Measurements from ENCODE around the gene NDUFS2.

The NDUFS2 gene

DNA sequence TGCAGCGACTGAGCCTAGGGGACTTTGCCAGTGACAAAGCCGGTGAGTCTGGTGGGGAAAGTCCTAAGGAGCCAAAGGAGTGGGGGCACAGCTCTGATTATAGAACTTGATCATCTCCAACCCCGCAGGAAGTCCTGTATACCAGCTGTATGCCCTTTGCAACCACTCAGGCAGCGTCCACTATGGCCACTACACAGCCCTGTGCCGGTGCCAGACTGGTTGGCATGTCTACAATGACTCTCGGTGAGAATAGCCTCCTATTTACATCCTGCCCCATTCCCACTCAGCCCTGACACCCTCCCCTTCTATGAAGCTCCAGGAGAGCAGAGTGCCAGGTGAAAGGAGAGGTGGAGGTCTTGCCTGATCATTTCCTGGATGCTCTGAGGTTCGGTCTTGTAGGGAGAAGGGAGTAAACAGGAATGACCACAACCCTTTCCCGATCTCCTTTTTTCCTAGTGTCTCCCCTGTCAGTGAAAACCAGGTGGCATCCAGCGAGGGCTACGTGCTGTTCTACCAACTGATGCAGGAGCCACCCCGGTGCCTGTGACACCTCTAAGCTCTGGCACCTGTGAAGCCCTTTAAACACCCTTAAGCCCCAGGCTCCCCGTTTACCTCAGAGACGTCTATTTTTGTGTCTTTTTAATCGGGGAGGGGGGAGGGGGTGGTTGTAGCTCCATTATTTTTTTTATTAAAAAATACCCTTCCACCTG lies 37.1 kb upstream of the NDUFS2 start:
- no peak for DNase-seq (ENCODE audit: extremely low spot score)
- CTCF ChIA-PET, result interaction anchor here (0.5 to 1.7 kb wide), 10 partner anchors 10 to 418 kb away, joined by 3 to 7 read pairs (median 3); partner anchors contain the start of gene UFC1
- TF ChIP-seq FOXA1 (IDR thresholded peaks at IDR 0.05) (no peak), CTBP1 (IDR thresholded peaks at IDR 0.05; ENCODE audit: borderline replicate concordance) (no peak), SUZ12 (IDR thresholded peaks at IDR 0.05) (no peak), SP1 (IDR thresholded peaks at IDR 0.05) (no peak), FOXK2 (IDR thresholded peaks at IDR 0.05) (no peak)
- POLR2A ChIA-PET, result interaction anchor here (0.8 to 3.8 kb wide), 10 partner anchors 7 to 119 kb away, joined by 3 to 19 read pairs (median 8); partner anchors contain the start of genes B4GALT3, DEDD, NDUFS2 and NIT1

DNA sequence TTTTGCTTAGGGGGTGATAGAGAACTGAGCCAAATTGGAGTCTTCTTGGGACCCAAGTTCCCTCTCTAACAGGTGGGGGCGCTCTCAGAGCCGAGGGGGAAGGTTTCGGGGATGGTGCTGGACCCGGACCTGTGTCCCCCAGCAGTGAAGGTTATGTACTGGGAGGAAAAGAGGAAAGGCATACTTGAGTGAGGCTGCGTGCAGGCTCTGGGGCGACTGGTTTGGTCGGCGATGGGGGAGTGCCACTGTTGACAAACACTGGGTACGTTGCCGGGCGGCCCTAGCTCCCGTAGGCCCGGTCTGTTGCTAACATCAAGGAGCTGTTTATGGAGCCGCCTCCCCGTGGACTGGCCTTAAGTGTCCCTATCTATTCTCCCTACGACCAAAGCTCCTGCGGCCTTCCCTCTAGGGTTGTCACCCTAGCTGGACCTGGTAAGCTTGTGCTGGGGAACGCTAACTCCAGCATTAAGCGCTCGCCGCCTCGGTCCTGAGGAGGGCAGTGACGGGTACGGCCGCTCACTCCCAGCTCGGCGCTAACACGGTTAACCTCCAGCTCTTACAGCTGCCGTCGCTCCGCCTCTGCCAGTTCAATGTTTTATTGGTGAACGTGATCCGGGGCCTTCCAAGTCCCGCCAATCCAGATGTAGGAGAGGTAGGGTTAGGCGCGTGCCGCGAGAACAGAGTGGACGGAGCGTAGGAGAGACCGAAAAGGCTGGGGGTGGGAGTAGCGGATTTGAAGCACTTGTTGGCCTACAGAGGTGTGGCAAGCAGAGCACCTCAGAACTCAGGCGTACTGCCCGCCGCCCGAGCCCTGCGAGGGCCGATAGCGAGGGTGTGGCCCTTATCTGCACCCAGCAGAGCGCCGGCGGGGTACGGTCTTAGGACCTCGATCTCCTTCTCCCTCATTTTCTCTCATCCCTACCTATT lies 36.2 kb upstream of the NDUFS2 start, which contains the start of gene PPOX:
PPOX (plus strand) TSS at position 685 of the 927 bp plus-strand sequence. CDS start 422 bp downstream, outside the sequence.
- ChIA-PET POLR2A (interaction anchor here (0.8 to 3.8 kb wide), 11 partner anchors 8 to 148 kb away, joined by 3 to 19 read pairs (median 8); partner anchors contain the start of genes B4GALT3, DEDD, NDUFS2 and NIT1), CTCF (interaction anchor here (0.7 to 2.1 kb wide), 13 partner anchors 9 to 168 kb away, joined by 3 to 7 read pairs (median 4); partner anchors contain the start of genes NDUFS2, UFC1 and USF1)
- TF ChIP-seq FOXK2 (IDR thresholded peaks at IDR 0.05), result no peak
- TF ChIP-seq HDGF (IDR thresholded peaks at IDR 0.05; ENCODE audit: borderline replicate concordance), result no peak; the same call in 1 of the 2 replicates
- peak; percentile 98 for TF ChIP-seq L3MBTL2 (conservative IDR thresholded peaks at IDR 0.05)
- no peak for TF ChIP-seq CTBP1 (IDR thresholded peaks at IDR 0.05; ENCODE audit: borderline replicate concordance)
- peak; percentile 77; the same call in 1 of the 2 replicates for TF ChIP-seq PKNOX1 (IDR thresholded peaks at IDR 0.05)
- peak; percentile 90 for DNase-seq (ENCODE audit: extremely low spot score)

DNA sequence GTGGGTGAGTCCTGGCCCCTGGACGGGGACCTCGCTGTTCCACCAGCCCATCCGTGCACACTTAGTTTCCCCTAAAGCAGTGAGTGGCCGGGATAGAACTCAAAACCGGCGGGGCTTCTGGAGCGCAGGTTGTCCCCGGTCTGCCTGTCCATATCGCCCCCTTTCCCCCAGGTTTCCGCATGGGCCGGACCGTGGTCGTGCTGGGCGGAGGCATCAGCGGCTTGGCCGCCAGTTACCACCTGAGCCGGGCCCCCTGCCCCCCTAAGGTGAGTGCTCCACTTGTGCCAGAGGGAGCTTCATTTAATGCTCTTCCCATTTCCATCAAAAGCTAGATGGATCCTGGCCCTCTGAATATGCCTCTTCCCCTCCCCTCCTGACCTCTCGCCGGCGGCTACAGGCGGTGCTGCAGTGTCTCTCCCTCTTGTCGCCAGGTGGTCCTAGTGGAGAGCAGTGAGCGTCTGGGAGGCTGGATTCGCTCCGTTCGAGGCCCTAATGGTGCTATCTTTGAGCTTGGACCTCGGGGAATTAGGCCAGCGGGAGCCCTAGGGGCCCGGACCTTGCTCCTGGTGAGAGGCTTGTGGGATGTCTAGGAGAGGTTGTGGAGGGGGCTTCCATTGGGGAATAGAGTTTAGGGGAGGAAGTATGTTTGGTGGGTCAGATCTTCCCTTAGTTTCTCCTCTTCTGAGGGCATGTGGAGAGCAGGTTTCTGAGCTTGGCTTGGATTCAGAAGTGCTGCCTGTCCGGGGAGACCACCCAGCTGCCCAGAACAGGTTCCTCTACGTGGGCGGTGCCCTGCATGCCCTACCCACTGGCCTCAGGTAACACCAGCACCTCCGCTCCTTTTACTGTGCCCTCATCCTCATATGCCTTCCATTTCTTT lies 35.3 kb upstream of the NDUFS2 start:
- DNase-seq (ENCODE audit: extremely low spot score), result peak; percentile 45
- CTCF ChIA-PET, result interaction anchor here (0.7 to 2.1 kb wide), 6 partner anchors 9 to 169 kb away, joined by 3 to 7 read pairs (median 4); partner anchors contain the start of genes NDUFS2 and USF1
- POLR2A ChIA-PET, result interaction anchor here (1.0 to 3.8 kb wide), 12 partner anchors 9 to 147 kb away, joined by 3 to 19 read pairs (median 7); partner anchors contain the start of genes B4GALT3, DEDD, NDUFS2 and NIT1
- TF ChIP-seq L3MBTL2 (conservative IDR thresholded peaks at IDR 0.05) (peak; percentile 35; the same call in 1 of the 2 replicates), ARNT (IDR thresholded peaks at IDR 0.05) (no peak)

- ChIA-PET CTCF (no interaction called here), POLR2A (no interaction called here)
- DNase-seq (ENCODE audit: extremely low spot score), result no peak
- TF ChIP-seq NFRKB (IDR thresholded peaks at IDR 0.05), result no peak
Measured at GRCh38 chr1:161168906-161169305, 33.3 kb upstream of the NDUFS2 start.

DNA sequence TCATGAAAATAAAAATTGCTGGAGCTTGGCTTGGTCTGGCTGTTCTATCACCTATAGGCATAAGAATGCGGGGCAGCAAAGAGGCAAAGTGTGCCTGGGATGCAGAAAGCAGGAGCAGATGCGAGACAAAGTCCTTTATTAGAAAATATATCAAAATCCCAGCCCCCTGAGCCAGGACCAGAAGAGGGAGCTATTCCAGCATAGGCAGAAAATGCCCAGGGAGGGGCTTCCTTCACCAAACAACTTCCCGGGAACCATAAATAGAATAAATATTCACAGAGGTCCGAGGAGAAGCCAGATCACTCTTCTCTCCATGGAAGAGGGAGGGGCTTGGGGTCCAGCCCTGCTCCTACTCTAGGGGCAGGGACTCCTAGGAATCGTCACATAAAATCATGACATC lies 31.0 kb upstream of the NDUFS2 start:
- ChIA-PET POLR2A (interaction anchor here (1.6 kb wide), 1 partner anchor 219 kb away, joined by 3 read pairs; no protein-coding TSS in a partner anchor), CTCF (no interaction called here)
- TF ChIP-seq L3MBTL2 (conservative IDR thresholded peaks at IDR 0.05) (no peak), PKNOX1 (IDR thresholded peaks at IDR 0.05) (no peak), ELF4 (IDR thresholded peaks at IDR 0.05) (no peak), SUZ12 (IDR thresholded peaks at IDR 0.05) (no peak), CTBP1 (IDR thresholded peaks at IDR 0.05; ENCODE audit: borderline replicate concordance) (no peak), NFRKB (IDR thresholded peaks at IDR 0.05) (no peak), ZNF384 (IDR thresholded peaks at IDR 0.05) (no peak), FOXK2 (IDR thresholded peaks at IDR 0.05) (no peak), HDGF (IDR thresholded peaks at IDR 0.05; ENCODE audit: borderline replicate concordance) (no peak), BHLHE40 (IDR thresholded peaks at IDR 0.05; ENCODE audit: borderline replicate concordance) (no peak), LEF1 (IDR thresholded peaks at IDR 0.05; ENCODE audit: borderline replicate concordance) (no peak), FOXM1 (IDR thresholded peaks at IDR 0.05; ENCODE audit: borderline replicate concordance) (no peak), FOXA1 (IDR thresholded peaks at IDR 0.05) (no peak)
- no peak for DNase-seq (ENCODE audit: extremely low spot score)

DNA sequence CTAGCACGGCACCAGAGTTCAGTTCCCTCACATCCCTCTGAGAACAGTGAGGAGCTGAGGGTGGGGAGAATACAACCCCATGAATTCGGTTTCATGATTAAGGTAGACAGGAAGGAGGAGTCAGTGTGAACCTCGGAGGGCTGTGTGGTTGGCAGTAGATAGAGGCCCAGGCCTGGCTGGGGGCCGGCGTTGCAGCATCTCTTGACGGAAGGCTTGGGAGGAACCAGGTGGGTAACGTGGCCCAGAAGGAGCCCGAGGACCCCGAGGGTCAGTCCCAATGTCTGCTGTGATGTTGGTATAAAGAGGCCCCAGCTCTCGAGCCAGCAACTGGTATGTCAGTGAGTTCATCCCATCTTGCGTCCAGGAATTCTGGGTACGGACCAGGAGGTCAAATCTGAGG lies 30.5 kb upstream of the NDUFS2 start:
- DNase-seq (ENCODE audit: extremely low spot score), result no peak
- POLR2A ChIA-PET, result interaction anchor here (1.6 kb wide), 1 partner anchor 218 kb away, joined by 3 read pairs; no protein-coding TSS in a partner anchor
- no peak for TF ChIP-seq CTBP1 (IDR thresholded peaks at IDR 0.05; ENCODE audit: borderline replicate concordance)
- TF ChIP-seq L3MBTL2 (conservative IDR thresholded peaks at IDR 0.05), result no peak
- no peak for TF ChIP-seq SP1 (IDR thresholded peaks at IDR 0.05)
- TF ChIP-seq LEF1 (IDR thresholded peaks at IDR 0.05; ENCODE audit: borderline replicate concordance), result no peak
- no peak for TF ChIP-seq TARDBP (IDR thresholded peaks at IDR 0.05)
- TF ChIP-seq SUZ12 (IDR thresholded peaks at IDR 0.05), result no peak
- no peak for TF ChIP-seq ARNT (IDR thresholded peaks at IDR 0.05)
- no peak for TF ChIP-seq HDGF (IDR thresholded peaks at IDR 0.05; ENCODE audit: borderline replicate concordance)
- no peak for TF ChIP-seq BHLHE40 (IDR thresholded peaks at IDR 0.05; ENCODE audit: borderline replicate concordance)
- TF ChIP-seq ELF4 (IDR thresholded peaks at IDR 0.05), result no peak
- TF ChIP-seq FOXK2 (IDR thresholded peaks at IDR 0.05), result no peak
- TF ChIP-seq FOXM1 (IDR thresholded peaks at IDR 0.05; ENCODE audit: borderline replicate concordance), result no peak
- TF ChIP-seq ZNF384 (IDR thresholded peaks at IDR 0.05), result no peak
- no peak for TF ChIP-seq FOXA1 (IDR thresholded peaks at IDR 0.05)
- CTCF ChIA-PET, result no interaction called here

Measured in HEK293T (cell line).